Measurements from ENCODE around the gene MARCHF10.

DNA sequence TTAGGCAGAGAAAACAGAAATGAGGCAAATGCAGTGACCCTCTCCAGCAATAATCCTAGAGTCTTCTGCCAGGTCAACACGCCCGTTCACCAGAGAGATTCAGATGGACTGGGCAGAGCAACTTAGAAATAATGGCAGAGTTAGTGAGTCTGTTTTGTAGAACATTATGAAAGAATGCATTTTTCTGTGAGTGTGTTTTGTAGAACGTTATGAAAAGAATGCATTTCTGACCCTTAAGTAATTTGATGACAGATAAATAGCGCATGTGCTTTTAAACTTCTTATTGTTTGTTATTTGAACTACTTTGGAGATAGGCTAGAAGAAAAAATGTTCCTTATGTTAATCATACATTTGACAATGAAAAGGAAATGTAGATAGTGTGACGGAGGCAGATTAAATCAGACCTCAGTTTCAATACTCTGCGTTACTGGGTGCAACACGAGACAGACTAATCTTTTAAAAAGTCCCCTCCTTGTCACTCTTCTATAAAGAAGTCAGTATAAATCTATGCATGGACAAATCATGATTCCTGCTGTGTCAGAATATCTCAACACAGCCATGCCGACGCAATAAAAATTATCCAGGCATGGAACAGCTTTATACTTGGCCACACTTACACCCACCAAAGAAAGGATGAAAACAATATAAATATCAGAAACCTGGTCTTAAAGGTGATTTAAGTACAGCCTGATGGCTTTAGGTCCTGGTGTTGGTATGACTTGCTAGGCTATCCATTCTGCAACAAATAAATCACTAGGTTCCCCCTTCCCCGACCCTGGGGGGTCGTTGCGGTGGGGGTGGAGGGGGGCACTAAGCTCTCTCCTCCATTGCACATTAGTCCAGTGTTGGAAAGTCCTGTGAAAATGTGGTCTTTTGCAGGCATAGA, 47.8 kb downstream of the MARCHF10 start:
- TF ChIP-seq, protein P1, sequence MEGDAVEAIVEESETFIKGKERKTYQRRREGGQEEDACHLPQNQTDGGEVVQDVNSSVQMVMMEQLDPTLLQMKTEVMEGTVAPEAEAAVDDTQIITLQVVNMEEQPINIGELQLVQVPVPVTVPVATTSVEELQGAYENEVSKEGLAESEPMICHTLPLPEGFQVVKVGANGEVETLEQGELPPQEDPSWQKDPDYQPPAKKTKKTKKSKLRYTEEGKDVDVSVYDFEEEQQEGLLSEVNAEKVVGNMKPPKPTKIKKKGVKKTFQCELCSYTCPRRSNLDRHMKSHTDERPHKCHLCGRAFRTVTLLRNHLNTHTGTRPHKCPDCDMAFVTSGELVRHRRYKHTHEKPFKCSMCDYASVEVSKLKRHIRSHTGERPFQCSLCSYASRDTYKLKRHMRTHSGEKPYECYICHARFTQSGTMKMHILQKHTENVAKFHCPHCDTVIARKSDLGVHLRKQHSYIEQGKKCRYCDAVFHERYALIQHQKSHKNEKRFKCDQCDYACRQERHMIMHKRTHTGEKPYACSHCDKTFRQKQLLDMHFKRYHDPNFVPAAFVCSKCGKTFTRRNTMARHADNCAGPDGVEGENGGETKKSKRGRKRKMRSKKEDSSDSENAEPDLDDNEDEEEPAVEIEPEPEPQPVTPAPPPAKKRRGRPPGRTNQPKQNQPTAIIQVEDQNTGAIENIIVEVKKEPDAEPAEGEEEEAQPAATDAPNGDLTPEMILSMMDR (IDR thresholded peaks at IDR 0.05; ENCODE audit: low read depth, low read length): no peak
- TF ChIP-seq POLR2A (IDR thresholded peaks at IDR 0.05; ENCODE audit: extremely low read depth, insufficient read length): no peak

Measured in NB4 (cell line).